ENCODE measurements around the gene SLC34A3.
"Not testable (repeated sequence)": the region's sequence is repeated elsewhere in the genome, so short reads cannot be mapped to it uniquely, and the experiment has no call there.

SLC34A3 gene

DNA sequence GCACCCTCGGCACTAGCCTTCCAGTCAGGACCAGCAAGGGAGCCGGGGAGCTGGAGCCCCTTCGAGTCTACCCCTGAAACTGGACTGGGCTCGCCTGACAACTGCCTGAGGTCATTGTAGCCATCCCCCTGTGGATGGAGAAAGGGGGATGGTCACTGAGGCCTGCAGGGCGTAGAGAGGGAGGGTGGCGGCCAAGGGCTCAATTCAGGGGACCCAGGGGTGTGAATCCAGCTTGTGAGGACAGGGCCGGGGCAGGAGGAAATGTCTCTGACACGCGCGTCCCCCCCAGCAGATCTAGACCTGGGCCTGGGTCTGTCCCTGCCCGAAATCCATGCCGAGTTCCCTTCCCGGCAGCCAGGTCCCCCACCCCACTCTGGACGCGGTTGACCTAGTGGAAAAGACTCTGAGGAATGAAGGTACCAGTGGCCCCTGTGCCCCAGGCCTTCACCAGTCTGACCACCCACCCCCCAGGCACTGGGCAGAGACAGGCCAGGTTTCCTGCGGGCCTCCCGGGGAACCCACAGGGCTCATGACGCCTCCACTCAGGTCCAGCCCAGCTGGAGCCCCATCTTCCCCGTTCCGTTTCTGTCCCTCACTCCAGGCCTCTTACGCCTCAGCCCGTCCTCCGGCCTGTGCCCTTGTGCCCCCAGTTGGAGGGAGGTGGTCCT, 805 bp downstream of the SLC34A3 start:
- no peak for DNase-seq

DNA sequence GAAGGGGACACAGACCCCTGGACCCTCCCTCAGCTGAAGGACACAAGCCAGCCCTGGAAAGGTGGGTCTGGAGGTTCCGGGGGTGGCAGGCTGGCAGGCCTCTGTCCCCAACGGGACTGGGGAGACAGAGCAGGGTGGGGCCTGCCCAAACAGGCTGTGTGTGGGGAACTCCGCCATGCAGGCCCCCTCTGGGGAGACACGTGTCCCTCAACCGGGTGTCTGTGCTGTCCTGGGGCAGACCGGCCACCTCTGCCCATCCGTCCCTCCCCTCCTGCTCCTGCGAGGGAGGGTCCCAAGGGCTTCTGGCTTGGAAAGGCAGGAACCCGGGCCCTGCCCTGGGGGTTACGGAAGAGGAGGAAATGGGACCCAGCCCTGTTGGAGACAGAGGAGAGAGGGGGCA, 1.4 kb downstream of the SLC34A3 start:
- no peak for DNase-seq

DNA sequence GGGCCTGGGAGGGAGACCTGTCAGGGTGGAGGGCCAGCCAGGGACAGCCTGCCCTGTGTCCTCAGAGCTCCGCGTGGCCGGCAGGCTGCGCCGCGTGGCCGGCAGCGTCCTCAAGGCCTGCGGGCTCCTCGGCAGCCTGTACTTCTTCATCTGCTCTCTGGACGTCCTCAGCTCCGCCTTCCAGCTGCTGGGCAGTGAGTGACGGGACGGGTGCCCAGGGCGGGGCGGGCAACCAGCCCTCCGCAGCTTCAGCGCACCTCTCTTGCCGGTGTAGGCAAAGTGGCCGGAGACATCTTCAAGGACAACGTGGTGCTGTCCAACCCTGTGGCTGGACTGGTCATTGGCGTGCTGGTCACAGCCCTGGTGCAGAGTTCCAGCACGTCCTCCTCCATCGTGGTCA, 1.8 kb downstream of the SLC34A3 start:
- no peak for DNase-seq

DNA sequence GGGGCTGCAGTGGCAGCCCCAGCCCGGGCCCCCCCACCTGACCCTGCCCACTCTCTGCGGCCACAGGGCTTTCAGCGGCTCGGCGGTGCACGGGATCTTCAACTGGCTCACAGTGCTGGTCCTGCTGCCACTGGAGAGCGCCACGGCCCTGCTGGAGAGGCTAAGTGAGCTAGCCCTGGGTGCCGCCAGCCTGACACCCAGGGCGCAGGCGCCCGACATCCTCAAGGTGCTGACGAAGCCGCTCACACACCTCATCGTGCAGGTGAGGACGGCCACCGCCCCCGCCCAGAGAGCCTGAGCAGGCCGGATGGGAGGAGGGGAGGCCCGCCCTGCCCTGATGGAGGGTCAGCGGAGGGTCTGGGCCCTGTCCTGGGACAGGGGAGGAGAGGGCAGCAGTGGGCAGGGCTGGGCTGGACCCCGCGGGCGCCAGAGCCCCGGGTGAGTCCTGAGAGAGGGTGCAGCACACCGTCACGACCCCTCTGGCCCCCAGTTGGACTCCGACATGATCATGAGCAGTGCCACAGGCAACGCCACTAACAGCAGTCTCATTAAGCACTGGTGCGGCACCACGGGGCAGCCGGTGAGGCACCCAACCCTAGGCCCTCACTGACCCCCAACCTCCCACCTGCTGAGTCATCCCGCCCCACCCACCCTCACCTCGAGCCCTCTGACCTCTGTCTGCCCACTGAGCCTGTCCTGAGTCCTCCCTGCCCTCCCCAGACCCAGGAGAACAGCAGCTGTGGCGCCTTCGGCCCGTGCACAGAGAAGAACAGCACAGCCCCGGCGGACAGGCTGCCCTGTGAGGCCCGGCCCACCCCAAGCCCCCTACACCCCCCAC, 2.7 kb downstream of the SLC34A3 start:
- no peak for DNase-seq

DNA sequence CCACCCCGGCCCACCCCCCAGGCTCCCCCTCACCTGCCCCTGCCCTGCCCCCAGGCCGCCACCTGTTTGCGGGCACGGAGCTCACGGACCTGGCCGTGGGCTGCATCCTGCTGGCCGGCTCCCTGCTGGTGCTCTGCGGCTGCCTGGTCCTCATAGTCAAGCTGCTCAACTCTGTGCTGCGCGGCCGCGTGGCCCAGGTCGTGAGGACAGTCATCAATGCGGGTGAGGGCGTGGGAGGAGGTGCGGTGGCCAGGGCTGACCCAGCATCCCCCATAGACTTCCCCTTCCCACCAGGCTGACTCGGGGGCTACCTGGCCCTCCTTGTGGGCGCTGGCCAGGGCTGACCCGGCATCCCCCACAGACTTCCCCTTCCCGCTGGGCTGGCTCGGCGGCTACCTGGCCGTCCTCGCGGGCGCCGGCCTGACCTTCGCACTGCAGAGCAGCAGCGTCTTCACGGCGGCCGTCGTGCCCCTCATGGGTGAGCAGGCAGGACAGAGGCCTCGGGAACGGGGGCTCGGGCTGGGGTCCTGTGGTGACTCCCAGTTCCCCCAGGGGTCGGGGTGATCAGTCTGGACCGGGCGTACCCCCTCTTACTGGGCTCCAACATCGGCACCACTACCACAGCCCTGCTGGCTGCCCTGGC, 3.5 kb downstream of the SLC34A3 start:
- no peak for DNase-seq

DNA sequence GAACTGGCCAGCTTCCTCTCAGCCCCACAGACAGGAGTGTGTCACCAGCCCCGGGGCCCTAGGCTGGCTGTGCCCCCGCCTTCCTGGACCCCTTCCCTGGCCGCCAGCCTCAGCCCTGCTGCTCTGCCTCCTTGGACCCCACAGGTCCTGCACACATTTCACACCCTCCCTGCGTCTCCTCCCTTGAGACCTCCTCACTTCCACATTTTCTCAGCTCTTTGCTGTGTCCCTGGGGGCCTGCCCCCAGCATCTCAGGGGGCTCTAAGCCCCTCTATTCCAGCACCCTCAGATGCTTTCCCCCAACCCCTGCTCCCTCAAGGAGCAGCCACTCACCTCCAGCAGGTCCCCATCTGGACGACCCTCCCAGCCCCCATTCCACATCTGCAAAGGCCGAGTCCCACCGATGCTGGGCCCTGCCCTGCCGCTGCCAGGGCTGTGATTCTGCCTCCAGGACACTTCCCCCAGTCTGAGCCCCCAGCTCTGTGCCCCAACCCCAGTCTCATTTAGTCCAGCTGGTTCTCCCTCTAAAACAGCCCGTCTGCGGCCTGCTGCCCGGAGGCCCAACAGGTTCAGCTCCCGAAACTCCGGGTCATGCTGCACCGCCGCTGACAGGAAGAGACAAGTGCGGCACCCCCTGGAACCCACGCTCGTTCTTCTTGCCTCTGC, 4.2 kb downstream of the SLC34A3 start:
- DNase-seq = no peak

DNA sequence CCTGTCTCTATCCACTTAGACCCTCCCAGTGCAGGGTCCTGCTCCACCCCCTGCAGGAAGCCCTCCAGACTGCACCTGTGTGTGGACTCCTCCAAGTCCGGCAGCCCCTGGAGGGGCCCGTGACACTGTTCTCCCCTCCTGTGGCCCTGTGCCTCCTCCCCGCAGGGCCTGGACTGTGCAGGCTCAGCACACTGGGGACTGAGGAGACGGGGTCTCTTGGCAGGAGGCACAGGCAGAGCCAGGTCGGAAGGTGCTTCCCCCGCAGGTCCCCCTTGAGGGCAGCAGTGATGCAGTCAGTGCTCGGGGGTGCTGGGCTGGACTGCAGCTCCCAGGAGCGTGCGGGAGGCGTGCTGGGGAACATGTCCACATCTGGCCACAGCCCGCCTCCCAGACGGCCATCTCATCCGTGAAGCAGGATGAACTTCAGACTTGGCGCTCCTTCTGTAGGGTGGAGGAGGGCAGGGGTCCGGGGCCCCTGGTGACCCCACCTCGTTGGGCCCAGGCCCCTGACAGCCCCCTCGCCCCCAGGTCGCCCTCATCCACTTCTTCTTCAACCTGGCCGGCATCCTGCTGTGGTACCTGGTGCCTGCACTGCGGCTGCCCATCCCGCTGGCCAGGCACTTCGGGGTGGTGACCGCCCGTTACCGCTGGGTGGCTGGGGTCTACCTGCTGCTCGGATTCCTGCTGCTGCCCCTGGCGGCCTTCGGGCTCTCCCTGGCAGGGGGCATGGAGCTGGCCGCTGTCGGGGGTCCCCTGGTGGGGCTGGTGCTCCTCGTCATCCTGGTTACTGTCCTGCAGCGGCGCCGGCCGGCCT, 4.9 kb downstream of the SLC34A3 start:
- no peak for DNase-seq

DNA sequence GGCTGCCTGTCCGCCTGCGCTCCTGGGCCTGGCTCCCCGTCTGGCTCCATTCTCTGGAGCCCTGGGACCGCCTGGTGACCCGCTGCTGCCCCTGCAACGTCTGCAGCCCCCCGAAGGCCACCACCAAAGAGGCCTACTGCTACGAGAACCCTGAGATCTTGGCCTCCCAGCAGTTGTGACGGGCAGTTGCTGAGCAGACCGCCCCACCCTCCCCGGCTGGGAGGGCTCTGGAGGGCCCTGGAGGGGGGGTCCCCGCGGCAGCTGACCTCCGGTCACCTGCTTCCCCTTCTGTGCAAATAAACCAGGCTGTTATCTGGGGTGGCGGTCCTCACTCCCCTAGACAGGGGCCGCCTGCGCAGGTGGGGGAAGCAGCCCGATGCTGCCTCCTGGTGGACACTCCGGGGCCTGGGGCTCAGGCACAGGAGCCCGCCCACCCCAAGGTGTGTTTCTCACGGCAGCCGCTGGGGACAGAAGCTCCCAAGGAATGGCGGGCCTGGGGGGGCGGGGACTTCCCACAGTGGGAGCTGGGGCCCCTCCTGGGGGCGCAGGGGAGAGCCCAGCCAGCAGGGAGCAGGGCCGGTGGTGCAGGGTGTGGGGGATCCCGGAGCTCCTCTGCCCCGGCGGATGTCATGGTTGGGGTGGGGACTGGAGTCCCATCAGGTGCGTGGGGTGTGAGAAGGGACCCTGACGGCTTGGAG, 5.7 kb downstream of the SLC34A3 start:
- DNase-seq = peak; percentile 77

DNA sequence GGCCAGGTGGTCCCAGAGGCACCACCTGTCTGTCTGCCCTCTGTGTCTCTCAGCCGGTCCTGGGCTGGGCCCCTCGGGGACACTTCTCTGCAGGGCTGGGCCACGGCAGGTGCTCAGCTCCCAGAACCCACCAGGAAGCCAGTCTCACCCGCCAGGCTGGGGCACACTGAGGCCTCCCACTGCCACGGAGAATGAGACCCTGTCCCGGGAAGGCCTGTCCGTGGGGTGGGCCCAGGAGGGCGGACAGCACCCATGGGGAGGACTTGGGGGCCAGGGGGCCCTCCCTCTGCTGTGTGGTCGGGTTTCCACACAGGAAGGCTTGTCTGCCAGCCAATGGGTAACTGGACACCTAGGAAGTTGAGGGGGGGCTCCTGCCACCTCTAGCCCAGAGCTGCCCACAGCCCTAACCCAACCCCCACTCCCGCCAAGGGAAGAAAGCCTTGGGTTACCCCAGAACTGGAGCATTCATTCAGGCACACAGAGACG, 6.3 kb downstream of the SLC34A3 start:
- no peak for DNase-seq

DNA sequence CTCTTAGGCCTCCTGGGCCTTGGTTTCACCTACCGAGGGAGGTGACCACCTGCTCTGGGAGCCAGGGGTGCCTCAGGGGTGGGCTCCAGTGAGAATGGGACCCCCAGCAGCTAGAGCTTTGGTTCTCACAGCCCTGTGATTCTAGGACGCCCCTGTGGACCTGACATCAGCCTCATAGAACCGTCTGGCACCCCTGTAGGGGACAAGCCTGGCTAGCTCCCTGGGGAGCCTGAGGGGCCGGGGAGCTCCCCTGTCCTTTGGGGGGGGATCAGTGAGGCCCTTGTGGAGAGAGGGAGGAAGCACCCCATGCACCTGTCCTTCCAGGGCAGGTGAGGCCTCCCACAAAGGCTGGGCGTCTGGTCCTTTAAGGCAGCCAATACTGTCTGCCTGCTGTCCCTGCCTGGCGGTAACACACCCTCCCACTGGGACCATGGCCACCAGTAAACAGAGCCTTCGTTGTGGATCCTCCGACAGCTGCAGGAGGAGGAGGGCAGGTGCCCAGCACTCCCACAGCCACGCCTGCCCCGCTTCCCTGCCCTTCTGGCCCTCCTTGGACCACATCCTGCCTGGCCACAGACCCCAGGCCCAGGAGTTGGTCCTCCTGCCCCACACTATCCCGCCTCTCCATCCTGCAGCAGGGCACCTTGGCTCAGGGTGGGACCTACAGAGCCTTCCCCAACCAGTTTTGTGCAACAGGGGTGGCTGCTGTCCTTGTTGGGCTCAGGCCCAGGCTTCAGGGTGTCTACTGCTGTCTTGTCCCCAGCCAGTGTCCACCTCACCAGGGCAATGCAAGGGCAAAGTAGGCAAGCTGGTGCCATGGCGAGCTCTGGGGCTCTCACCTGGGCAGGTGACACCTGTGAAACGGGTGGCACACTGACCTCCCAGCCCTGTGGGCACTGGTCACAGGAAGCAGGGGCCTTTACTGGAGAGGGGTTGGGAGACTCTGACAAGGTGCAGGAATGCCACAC, 7.3 kb downstream of the SLC34A3 start:
- no peak for DNase-seq

DNA sequence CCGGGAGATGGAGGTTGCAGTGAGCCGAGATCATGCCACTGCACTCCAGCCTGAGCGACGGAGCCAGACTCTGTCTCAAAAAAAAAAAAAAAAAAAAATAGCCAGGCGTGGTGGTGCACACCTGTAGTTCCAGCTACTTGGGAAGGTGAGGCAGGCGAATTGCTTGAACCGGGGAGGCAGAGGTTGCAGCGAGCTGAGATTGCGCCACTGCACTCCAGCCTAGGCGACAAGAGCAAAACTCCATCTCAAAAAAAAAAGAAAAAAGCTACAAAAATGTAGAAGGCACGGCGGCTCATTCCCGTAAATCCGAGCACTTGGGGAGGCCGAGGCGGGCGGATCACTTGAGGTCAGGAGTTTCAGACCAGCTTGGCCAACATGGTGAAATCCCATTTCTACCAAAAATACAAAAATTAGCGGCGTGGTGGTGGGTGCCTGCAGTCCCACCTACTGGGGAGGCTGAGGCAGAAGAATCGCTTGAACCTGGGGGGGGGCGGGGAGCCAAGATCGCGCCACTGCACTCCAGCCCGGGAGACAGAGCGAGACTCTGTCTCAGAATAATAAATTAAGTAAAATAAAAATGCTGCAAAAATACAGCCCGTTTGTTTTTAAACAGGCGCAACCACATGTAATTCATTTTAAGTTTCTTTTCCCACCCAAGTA, 9.0 kb downstream of the SLC34A3 start:
- not testable (repeated sequence) for DNase-seq

DNA sequence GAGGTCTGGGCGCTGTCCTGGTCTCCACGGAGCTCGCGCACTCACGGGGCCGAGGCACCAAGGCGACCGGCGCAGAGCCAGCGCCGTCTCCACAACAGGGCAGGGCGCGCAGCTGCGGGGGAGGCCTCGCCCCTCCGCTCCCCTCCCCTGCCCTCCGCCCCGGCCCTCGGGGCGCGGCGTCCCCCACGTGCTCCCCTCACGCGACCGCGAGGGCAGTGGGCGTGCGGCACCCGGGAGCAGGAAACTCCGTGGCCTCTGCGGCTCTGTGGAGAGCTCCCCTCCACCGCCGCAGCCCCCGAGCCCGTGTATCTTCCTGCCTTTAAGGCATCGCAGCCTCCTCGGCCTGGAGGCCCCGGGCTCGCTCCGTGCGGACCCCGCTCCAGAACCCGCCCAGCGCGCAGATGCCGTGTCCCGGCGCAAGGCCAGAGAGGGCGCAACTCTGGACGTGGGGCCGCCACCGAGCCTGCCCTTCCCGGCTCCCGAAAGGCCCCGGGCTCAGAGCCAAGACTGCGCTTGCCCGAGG, 9.7 kb downstream of the SLC34A3 start:
- peak; percentile 66 for DNase-seq

DNA sequence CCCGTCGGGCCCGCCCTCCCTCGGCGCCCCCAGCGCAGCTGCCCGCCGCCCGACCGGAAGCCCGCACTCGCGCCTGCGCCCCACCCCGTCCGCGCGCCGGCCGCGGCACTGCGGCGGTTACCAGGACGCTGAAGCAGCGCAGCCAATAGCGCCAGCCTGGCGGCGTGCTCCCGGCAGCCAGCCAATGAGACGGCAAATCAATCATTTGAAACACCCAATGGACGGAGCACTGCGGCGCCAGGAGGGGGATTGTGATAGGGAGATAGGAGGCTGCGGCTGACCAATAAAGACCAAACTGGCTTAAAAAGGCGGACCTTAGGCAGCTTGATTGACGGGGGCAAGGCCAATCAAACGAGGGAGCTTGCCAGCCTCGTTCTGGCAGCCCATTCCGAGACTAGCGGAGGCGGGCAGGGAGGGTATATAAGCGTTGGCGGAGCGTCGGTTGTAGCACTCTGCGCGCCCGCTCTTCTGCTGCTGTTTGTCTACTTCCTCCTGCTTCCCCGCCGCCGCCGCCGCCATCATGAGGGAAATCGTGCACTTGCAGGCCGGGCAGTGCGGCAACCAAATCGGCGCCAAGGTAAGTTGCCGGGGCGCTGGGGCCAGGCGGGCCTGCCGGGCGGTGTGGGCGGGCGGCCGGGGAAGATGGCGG, 10.3 kb downstream of the SLC34A3 start, which contains the start of gene TUBB4B:
Gene TUBB4B, plus strand, starts transcription at position 447 of the 649 bp plus-strand sequence. Its CDS starts 74 bp downstream, at position 521.
- peak; percentile 100 for DNase-seq

DNA sequence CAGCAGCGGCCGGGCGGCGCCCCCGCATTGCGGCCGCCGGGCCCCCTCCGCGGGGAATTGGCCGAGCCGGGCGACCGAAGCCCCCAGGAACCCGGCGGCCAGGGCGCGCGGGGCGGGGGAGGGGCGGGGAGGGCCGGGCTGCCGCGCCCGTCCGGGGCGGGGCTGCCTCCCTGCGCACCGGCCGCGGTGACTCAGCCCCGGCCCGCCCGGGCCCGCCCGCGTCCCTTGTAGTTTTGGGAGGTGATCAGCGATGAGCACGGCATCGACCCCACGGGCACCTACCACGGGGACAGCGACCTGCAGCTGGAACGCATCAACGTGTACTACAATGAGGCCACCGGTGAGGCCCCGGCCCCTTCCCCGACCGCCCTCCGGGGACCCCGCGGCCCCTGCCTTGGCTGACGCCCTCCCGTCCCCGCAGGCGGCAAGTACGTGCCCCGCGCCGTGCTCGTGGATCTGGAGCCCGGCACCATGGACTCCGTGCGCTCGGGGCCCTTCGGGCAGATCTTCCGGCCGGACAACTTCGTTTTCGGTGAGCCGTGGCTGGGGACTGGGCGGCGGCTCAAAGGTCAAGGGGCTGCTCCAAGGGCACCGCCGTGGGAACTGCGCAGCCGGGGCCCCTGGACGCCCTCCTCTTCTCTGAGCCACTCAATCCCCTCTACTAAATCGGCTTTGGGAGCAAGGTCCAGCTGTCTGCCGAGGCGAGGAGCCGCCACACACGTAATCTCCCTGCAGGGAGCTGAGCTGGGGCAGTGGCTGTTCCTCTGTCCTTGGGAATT, 11.0 kb downstream of the SLC34A3 start:
- peak; percentile 60 for DNase-seq

DNA sequence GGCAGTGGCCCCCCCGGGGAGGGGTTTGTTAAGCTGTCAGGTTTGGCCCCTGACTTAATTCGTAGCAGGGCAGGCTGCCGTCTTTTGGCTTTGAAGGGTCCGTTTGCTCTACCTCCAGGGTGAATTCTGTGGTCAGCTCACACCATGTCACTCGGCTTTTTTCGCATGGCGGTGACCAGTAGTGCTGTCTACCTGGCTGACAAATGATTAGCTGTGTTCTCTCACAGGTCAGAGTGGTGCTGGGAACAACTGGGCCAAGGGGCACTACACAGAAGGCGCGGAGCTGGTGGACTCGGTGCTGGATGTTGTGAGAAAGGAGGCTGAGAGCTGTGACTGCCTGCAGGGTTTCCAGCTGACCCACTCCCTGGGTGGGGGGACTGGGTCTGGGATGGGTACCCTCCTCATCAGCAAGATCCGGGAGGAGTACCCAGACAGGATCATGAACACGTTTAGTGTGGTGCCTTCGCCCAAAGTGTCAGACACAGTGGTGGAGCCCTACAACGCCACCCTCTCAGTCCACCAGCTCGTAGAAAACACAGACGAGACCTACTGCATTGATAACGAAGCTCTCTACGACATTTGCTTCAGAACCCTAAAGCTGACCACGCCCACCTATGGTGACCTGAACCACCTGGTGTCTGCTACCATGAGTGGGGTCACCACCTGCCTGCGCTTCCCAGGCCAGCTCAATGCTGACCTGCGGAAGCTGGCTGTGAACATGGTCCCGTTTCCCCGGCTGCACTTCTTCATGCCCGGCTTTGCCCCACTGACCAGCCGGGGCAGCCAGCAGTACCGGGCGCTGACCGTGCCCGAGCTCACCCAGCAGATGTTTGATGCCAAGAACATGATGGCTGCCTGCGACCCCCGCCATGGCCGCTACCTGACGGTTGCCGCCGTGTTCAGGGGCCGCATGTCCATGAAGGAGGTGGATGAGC, 11.8 kb downstream of the SLC34A3 start:
- DNase-seq = no peak

DNA sequence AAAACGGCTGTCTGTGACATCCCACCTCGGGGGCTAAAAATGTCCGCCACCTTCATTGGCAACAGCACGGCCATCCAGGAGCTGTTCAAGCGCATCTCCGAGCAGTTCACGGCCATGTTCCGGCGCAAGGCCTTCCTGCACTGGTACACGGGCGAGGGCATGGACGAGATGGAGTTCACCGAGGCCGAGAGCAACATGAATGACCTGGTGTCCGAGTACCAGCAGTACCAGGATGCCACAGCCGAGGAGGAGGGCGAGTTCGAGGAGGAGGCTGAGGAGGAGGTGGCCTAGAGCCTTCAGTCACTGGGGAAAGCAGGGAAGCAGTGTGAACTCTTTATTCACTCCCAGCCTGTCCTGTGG, 12.5 kb downstream of the SLC34A3 start:
- DNase-seq = not testable (repeated sequence)

Data from EL (cell line).